ENCODE data around the gene WWOX.
A peak's percentile ranks its signal among the peaks of the same experiment; 100 is the strongest.

Gene WWOX

DNA sequence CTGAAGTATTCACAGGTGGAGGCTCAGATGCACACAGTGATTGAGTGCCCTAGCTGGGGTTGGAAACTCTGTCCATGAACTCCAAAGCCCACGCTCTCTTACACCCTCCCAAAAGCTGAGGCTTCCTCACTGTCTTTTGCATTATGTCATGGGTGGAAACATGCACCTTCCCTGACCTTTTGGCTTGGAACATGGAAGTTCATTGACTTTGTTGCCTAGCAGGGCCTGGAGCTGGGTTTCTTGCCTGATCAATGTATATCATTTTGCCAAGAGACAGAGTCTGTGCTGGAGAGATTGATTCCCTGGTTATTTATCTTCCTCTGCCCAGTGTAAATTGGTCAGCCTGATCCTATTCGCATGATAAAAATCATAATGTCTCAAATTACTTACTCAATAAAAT lies 942.7 kb downstream of the WWOX start:
- Histone ChIP-seq H3K4me3 (replicated peaks; ENCODE audit: low read depth, low read length) (no peak overlapping the region), H3K36me3 (ENCODE audit: control insufficient read depth, insufficient read depth, low read length) (no peaks in the 10 kb centered on the region), H3K27me3 (replicated peaks; ENCODE audit: control insufficient read depth, insufficient read depth, low read length) (no peaks in the 10 kb centered on the region; the same call in 1 of the 2 replicates)
- DNase-seq (ENCODE audit: extremely low read depth, insufficient read length) = no peak
- TF ChIP-seq, protein P1, sequence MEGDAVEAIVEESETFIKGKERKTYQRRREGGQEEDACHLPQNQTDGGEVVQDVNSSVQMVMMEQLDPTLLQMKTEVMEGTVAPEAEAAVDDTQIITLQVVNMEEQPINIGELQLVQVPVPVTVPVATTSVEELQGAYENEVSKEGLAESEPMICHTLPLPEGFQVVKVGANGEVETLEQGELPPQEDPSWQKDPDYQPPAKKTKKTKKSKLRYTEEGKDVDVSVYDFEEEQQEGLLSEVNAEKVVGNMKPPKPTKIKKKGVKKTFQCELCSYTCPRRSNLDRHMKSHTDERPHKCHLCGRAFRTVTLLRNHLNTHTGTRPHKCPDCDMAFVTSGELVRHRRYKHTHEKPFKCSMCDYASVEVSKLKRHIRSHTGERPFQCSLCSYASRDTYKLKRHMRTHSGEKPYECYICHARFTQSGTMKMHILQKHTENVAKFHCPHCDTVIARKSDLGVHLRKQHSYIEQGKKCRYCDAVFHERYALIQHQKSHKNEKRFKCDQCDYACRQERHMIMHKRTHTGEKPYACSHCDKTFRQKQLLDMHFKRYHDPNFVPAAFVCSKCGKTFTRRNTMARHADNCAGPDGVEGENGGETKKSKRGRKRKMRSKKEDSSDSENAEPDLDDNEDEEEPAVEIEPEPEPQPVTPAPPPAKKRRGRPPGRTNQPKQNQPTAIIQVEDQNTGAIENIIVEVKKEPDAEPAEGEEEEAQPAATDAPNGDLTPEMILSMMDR (IDR thresholded peaks at IDR 0.05; ENCODE audit: insufficient read depth, low read length, poor library complexity, severe bottlenecking) = no peak

DNA sequence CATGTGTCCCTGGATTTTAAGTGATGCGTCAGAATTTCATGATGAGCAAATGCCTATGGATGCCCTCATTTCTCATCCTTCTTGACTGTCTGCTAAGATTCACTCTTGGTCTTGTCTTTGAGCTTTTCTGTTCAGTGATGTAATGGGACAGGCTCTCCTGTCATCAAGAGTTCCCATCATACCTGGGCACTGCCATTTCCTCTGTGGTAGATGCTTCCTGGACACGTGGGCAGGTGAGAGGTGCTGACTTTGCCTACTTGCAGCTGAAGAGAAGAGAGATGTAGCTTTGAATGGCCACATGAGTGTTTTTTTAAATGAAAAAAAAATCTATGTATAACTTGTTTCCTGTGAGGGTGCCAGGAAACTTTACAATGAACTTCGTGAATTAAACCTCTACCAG lies 943.4 kb downstream of the WWOX start:
- no peaks in the 10 kb centered on the region for H3K36me3 ChIP-seq (ENCODE audit: control insufficient read depth, insufficient read depth, low read length)
- no peaks in the 10 kb centered on the region; the same call in 1 of the 2 replicates for H3K27me3 ChIP-seq (replicated peaks; ENCODE audit: control insufficient read depth, insufficient read depth, low read length)
- DNase-seq (ENCODE audit: extremely low read depth, insufficient read length) = no peak
- TF ChIP-seq, protein P1 (IDR thresholded peaks at IDR 0.05; ENCODE audit: insufficient read depth, low read length, poor library complexity, severe bottlenecking) = no peak
- H3K4me3 ChIP-seq (replicated peaks; ENCODE audit: low read depth, low read length) = no peak overlapping the region

DNA sequence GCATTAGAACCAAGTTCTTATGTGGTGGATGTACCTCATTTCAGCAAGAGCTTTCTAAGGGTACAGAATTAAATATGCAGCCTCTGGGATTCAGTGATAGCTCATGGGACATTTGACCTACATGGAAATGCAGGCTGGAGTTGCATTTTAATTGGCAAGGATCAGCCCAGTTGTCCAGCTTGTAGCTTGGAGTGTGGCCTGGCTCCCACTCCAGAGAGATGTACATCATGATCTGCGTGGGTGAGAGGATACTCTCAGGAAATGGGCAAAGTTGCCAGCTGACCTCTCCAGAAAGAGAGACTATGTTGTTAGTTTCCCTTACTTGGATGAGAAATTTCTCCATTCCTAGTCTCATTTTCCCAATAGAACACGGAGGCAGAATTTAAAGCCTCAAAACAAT lies 945.7 kb downstream of the WWOX start:
- TF ChIP-seq, protein P1 (IDR thresholded peaks at IDR 0.05; ENCODE audit: insufficient read depth, low read length, poor library complexity, severe bottlenecking) = no peak
- DNase-seq (ENCODE audit: extremely low read depth, insufficient read length) = no peak
- Histone ChIP-seq H3K27me3 (replicated peaks; ENCODE audit: control insufficient read depth, insufficient read depth, low read length) (no peaks in the 10 kb centered on the region; the same call in 1 of the 2 replicates), H3K36me3 (ENCODE audit: control insufficient read depth, insufficient read depth, low read length) (no peaks in the 10 kb centered on the region), H3K4me3 (replicated peaks; ENCODE audit: low read depth, low read length) (no peak overlapping the region)

DNA sequence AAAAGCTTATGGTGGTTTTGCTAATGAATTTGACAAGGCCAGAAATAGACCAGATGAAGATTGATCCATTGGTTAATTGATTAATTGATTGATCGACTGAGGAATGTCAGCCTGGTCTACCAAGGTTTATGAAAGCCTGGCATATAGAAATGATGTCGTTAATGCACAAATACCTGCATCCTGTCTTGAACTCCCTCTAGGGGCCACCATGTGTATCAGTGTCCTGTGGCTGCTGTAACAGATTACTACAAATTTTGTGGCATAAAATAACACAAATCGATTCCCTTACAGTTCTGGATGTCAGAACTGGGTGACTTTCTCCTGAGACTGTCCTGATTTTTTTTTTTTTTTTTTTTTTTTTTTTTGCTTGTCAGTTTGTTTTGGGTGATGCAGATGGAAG lies 947.9 kb downstream of the WWOX start:
- DNase-seq (ENCODE audit: extremely low read depth, insufficient read length) = no peak

DNA sequence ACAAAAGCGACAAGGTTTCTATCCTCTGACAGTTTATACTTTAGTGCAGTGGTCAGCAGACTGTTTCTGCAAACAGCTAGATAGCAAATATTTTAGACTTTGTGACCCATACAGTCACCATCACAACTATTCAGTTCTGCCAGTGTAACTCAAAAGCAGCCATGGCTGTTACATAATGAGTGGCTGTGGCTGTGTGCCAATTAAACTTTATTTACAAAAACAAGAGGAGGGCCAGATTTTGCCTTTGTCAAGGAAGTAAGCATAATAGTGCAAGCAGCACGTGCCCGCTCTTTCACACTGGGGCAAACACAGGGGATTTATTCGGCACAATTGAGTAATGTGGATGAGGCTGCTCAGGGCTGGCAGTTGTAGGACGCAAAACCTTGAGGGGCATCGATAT lies 949.6 kb downstream of the WWOX start:
- TF ChIP-seq, protein P1 (IDR thresholded peaks at IDR 0.05; ENCODE audit: insufficient read depth, low read length, poor library complexity, severe bottlenecking) = no peak
- Histone ChIP-seq H3K4me3 (replicated peaks; ENCODE audit: low read depth, low read length) (no peak overlapping the region), H3K36me3 (ENCODE audit: control insufficient read depth, insufficient read depth, low read length) (no peaks in the 10 kb centered on the region), H3K27me3 (replicated peaks; ENCODE audit: control insufficient read depth, insufficient read depth, low read length) (no peaks in the 10 kb centered on the region; the same call in 1 of the 2 replicates)
- no peak for DNase-seq (ENCODE audit: extremely low read depth, insufficient read length)

More for the DNA sequence above, 947.9 kb downstream of the WWOX start:
- Histone ChIP-seq H3K36me3 (ENCODE audit: control insufficient read depth, insufficient read depth, low read length) (no peaks in the 10 kb centered on the region), H3K27me3 (replicated peaks; ENCODE audit: control insufficient read depth, insufficient read depth, low read length) (no peaks in the 10 kb centered on the region; the same call in 1 of the 2 replicates), H3K4me3 (replicated peaks; ENCODE audit: low read depth, low read length) (no peak overlapping the region)
- TF ChIP-seq, protein P1 (IDR thresholded peaks at IDR 0.05; ENCODE audit: insufficient read depth, low read length, poor library complexity, severe bottlenecking) = peak; percentile 68

DNA sequence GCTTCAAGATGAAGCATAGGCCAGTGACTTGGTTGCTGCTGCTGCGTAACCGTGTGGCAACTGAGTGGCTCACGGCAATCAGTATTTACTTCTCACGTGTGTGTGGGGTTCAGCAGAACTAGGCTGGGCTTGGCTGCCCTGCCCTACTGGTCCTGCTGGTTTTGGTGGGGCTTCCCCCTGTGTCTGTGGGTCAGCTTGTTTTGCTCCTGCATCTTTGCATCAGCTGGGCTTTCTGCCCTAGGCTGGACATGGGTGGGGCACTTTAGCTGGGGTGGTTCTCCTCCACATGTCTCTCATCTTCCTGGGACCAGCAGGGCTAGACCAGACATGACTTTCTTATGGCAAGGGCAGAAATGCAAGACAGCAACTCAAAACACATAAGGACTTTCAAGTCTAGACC lies 950.6 kb downstream of the WWOX start:
- TF ChIP-seq, protein P1 (IDR thresholded peaks at IDR 0.05; ENCODE audit: insufficient read depth, low read length, poor library complexity, severe bottlenecking) = no peak
- DNase-seq (ENCODE audit: extremely low read depth, insufficient read length) = no peak
- H3K27me3 ChIP-seq (replicated peaks; ENCODE audit: control insufficient read depth, insufficient read depth, low read length) = no peaks in the 10 kb centered on the region; the same call in 1 of the 2 replicates
- no peaks in the 10 kb centered on the region for H3K36me3 ChIP-seq (ENCODE audit: control insufficient read depth, insufficient read depth, low read length)
- H3K4me3 ChIP-seq (replicated peaks; ENCODE audit: low read depth, low read length) = no peak overlapping the region
